Measurements from ENCODE around the gene STK39. TPM values are rescaled to one million over a fixed set of nuclear protein-coding genes. Genes with fewer than 3 reads are reported as not detected.

Gene STK39
- total RNA-seq = 10 to 100 TPM; 16.4 to 22.9 (median 19.2) TPM

- Histone ChIP-seq H3K4me1 (no peaks in the 10 kb centered on the region), H3K9me3 (no peaks in the 10 kb centered on the region), H3K36me3 (no peaks in the 10 kb centered on the region), H3K27ac (peak within 1 kb of the TSS; percentile 86 to 88), H3K4me3 (peak within 1 kb of the TSS; percentile 76 to 90 (median 83)), H3K27me3 (no peaks in the 10 kb centered on the region)
- DNase-seq (ENCODE audit: low spot score in 2 of 2) = peak; percentile 47 to 65
- no peak for TF ChIP-seq POLR2A (IDR thresholded peaks at IDR 0.05)
- TF ChIP-seq POLR2AphosphoS5 (IDR thresholded peaks at IDR 0.05) = peak in 1 of 3 donors; percentile 16
- intact Hi-C loops (cut with DNase I; ENCODE audit: low total_unique reads) = no loop called here
Observed at GRCh38 chr2:168247341-168248261, at the start of gene STK39. TSS of gene STK39 (minus strand) at chr2:168247595. CDS start at chr2:168247435, 160 bp downstream.

- no peaks in the 10 kb centered on the region for H3K4me1 ChIP-seq
- intact Hi-C loops (cut with DNase I; ENCODE audit: low total_unique reads) = no loop called here
- no peaks in the 10 kb centered on the region for H3K27me3 ChIP-seq
- H3K9me3 ChIP-seq = no peaks in the 10 kb centered on the region
- H3K27ac ChIP-seq = no peak overlapping the region
- no peak for DNase-seq (ENCODE audit: low spot score in 2 of 2)
- no peak overlapping the region for H3K4me3 ChIP-seq
- no peaks in the 10 kb centered on the region for H3K36me3 ChIP-seq
- TF ChIP-seq POLR2AphosphoS5 (IDR thresholded peaks at IDR 0.05) (no peak), POLR2A (IDR thresholded peaks at IDR 0.05) (no peak), CTCF (IDR thresholded peaks at IDR 0.05) (no peak)
Observed at GRCh38 chr2:168295051-168295450, 47.7 kb upstream of the STK39 start.

GRCh38 chr2:168294409-168294808, 47.0 kb upstream of the STK39 start:
- Histone ChIP-seq H3K27ac (no peak overlapping the region), H3K9me3 (no peaks in the 10 kb centered on the region), H3K4me3 (no peak overlapping the region), H3K27me3 (no peaks in the 10 kb centered on the region), H3K4me1 (no peaks in the 10 kb centered on the region), H3K36me3 (no peaks in the 10 kb centered on the region)
- TF ChIP-seq POLR2AphosphoS5 (IDR thresholded peaks at IDR 0.05) (no peak), CTCF (IDR thresholded peaks at IDR 0.05) (no peak), POLR2A (IDR thresholded peaks at IDR 0.05) (no peak)
- intact Hi-C loops (cut with DNase I; ENCODE audit: low total_unique reads) = no loop called here
- DNase-seq (ENCODE audit: low spot score in 2 of 2) = no peak

GRCh38 chr2:168293766-168294165, 46.4 kb upstream of the STK39 start:
- no peak overlapping the region for H3K4me3 ChIP-seq
- H3K27me3 ChIP-seq = no peaks in the 10 kb centered on the region
- no peak overlapping the region for H3K27ac ChIP-seq
- TF ChIP-seq CTCF (IDR thresholded peaks at IDR 0.05) = no peak
- H3K36me3 ChIP-seq = no peaks in the 10 kb centered on the region
- H3K4me1 ChIP-seq = no peaks in the 10 kb centered on the region
- intact Hi-C loops (cut with DNase I; ENCODE audit: low total_unique reads) = no loop called here
- no peaks in the 10 kb centered on the region for H3K9me3 ChIP-seq
- DNase-seq (ENCODE audit: low spot score in 2 of 2) = no peak

GRCh38 chr2:168290391-168290790, 43.0 kb upstream of the STK39 start:
- Histone ChIP-seq H3K4me3 (no peak overlapping the region), H3K27me3 (no peaks in the 10 kb centered on the region), H3K9me3 (no peaks in the 10 kb centered on the region), H3K27ac (no peak overlapping the region), H3K36me3 (no peaks in the 10 kb centered on the region), H3K4me1 (no peaks in the 10 kb centered on the region)
- DNase-seq (ENCODE audit: low spot score in 2 of 2) = no peak
- intact Hi-C loops (cut with DNase I; ENCODE audit: low total_unique reads) = no loop called here
- no peak for TF ChIP-seq CTCF (IDR thresholded peaks at IDR 0.05)
- TF ChIP-seq POLR2A (IDR thresholded peaks at IDR 0.05) = no peak
- no peak for TF ChIP-seq POLR2AphosphoS5 (IDR thresholded peaks at IDR 0.05)
